ENCODE measurements around the gene GPATCH8. TPM values are rescaled to one million over a fixed set of nuclear protein-coding genes. Genes with fewer than 3 reads are reported as not detected.
"Not testable (repeated sequence)": the region's sequence is repeated elsewhere in the genome, so short reads cannot be mapped to it uniquely, and the experiment has no call there.

Gene GPATCH8
- total RNA-seq, 1 donor from 2014 or later: 25.1 TPM

DNA sequence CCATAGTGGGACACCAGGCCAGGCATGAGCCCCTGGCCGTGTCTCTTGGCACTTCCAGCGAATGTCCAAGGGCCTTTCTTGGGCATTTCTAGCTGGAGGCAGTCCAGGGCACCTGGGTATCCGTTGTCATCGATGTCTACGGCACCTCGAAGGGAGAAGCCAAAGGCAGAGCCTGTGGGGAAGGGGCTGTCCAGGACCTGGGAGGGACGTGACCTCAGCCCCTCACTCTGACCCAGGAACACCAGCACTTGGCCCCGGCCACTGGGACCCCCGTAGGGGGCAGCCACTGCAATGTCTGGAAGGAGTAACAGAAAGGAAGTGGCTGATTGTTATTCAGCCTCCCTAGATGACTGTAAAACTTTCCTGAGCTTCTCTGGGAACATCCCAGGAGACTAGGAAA is 122.4 kb downstream of the GPATCH8 start:
- H3K27ac ChIP-seq (ENCODE audit: low read depth, low read length): no peak overlapping the region
- H3K27me3 ChIP-seq (ENCODE audit: control insufficient read depth in 3 of 3, insufficient read depth in 3 of 3, low read length in 3 of 3): peaks cover 37 to 46% (median 45%) of the 10 kb centered on the region in 3 donors
- no peaks in the 10 kb centered on the region for H3K9me3 ChIP-seq (ENCODE audit: control insufficient read depth in 3 of 3, low read length in 3 of 3)

DNA sequence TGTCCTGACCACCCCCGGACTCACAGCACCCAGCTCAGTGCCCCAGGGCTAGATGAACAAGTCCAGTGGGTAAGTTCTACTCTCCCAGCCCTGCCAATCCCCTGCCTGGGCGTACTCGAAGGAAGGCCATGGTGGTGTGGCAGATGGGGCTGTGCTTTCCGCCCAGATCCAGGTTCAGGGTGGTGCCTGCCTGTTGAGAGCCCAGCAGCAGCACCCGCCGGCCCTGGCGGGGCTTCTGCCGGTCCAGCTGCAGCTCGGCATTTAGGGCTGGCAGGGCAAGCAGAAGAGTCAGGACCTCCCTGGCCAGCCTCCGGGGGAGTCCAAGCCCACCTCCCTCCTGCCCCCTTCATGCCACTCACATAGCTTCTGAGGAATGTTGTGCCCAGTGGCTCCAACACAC is 123.3 kb downstream of the GPATCH8 start:
- Histone ChIP-seq H3K27ac (ENCODE audit: low read depth, low read length) (no peak overlapping the region), H3K9ac (ENCODE audit: low read depth in 1 of 3, low read length in 3 of 3) (no peak overlapping the region), H3K9me3 (ENCODE audit: control insufficient read depth in 3 of 3, low read length in 3 of 3) (no peaks in the 10 kb centered on the region), H3K27me3 (ENCODE audit: control insufficient read depth in 3 of 3, insufficient read depth in 3 of 3, low read length in 3 of 3) (peaks cover 40 to 44% (median 43%) of the 10 kb centered on the region in 3 donors), H3K4me3 (ENCODE audit: low read length in 3 of 3) (no peak overlapping the region), H3K36me3 (ENCODE audit: control insufficient read depth in 3 of 3, insufficient read depth in 3 of 3, low read length in 3 of 3) (no peaks in the 10 kb centered on the region), H3K4me1 (ENCODE audit: control insufficient read depth in 3 of 3, insufficient read depth in 3 of 3, low read length in 3 of 3) (peaks cover 3 to 6% (median 4%) of the 10 kb centered on the region in 3 donors)

More for the DNA sequence above, 122.4 kb downstream of the GPATCH8 start:
- H3K4me3 ChIP-seq (ENCODE audit: low read length in 3 of 3): no peak overlapping the region
- no peaks in the 10 kb centered on the region for H3K36me3 ChIP-seq (ENCODE audit: control insufficient read depth in 3 of 3, insufficient read depth in 3 of 3, low read length in 3 of 3)
- peaks cover 6 to 13% (median 9%) of the 10 kb centered on the region in 3 donors for H3K4me1 ChIP-seq (ENCODE audit: control insufficient read depth in 3 of 3, insufficient read depth in 3 of 3, low read length in 3 of 3)
- H3K9ac ChIP-seq (ENCODE audit: low read depth in 1 of 3, low read length in 3 of 3): no peak overlapping the region

DNA sequence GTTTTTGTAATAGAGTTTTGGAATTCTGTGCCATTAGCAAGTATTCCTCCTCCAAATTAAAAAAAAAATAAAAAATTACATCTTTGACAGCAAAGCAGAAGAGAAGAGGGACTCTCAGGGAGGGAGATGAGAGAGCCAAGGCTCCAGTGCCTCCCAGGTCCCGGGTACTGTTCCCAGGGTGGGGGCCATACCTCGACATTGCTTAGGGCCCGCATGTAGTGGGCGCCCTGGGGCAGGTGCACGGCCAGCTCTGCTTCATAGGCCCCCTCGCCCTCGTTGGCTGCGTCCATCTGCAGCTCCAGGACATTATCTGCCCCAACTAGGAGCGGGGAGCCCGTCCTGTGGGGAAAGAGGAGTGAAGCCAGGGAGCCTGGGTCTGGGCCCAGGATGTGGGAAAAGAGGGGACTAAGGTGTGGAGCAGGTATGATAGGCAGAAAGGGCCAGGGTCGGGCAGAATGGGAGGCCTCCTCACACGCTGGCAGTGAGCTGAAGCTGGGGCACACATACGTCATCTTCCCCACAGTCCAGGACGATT is 125.0 kb downstream of the GPATCH8 start:
- no peak overlapping the region for H3K27ac ChIP-seq (ENCODE audit: low read depth, low read length)
- no peak overlapping the region for H3K4me3 ChIP-seq (ENCODE audit: low read length in 3 of 3)
- H3K9ac ChIP-seq (ENCODE audit: low read depth in 1 of 3, low read length in 3 of 3): no peak overlapping the region
- peaks cover 0 to 5% (median 0%) of the 10 kb centered on the region in 3 donors for H3K4me1 ChIP-seq (ENCODE audit: control insufficient read depth in 3 of 3, insufficient read depth in 3 of 3, low read length in 3 of 3)
- no peaks in the 10 kb centered on the region for H3K9me3 ChIP-seq (ENCODE audit: control insufficient read depth in 3 of 3, low read length in 3 of 3)
- H3K36me3 ChIP-seq (ENCODE audit: control insufficient read depth in 3 of 3, insufficient read depth in 3 of 3, low read length in 3 of 3): no peaks in the 10 kb centered on the region
- H3K27me3 ChIP-seq (ENCODE audit: control insufficient read depth in 3 of 3, insufficient read depth in 3 of 3, low read length in 3 of 3): peaks cover 34 to 41% (median 36%) of the 10 kb centered on the region in 3 donors

DNA sequence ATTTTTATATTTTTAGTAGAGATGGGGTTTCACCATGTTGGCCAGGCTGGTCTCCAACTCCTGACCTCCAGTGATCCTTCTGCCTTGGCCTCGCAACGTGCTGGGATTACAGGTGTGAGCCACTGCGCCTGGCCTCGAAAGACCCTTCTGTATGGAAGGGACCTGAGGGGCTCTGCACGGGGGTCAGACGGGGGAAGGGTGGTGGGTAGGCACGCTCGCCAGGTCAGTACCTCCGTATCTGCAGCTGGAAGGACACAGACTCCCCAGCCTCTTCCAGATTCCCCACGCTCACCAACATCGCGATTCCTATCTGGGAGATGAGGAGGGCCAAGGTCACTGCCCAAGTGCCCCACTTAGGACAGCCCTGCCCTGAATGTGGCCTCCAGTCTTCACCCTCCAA is 126.4 kb downstream of the GPATCH8 start:
- Histone ChIP-seq H3K9me3 (ENCODE audit: control insufficient read depth in 3 of 3, low read length in 3 of 3) (no peaks in the 10 kb centered on the region), H3K4me3 (ENCODE audit: low read length in 3 of 3) (no peak overlapping the region), H3K9ac (ENCODE audit: low read depth in 1 of 3, low read length in 3 of 3) (no peak overlapping the region), H3K27me3 (ENCODE audit: control insufficient read depth in 3 of 3, insufficient read depth in 3 of 3, low read length in 3 of 3) (peaks cover 28 to 39% (median 32%) of the 10 kb centered on the region in 3 donors), H3K36me3 (ENCODE audit: control insufficient read depth in 3 of 3, insufficient read depth in 3 of 3, low read length in 3 of 3) (no peaks in the 10 kb centered on the region), H3K4me1 (ENCODE audit: control insufficient read depth in 3 of 3, insufficient read depth in 3 of 3, low read length in 3 of 3) (peaks cover 0 to 5% (median 0%) of the 10 kb centered on the region in 3 donors), H3K27ac (ENCODE audit: low read depth, low read length) (no peak overlapping the region)

DNA sequence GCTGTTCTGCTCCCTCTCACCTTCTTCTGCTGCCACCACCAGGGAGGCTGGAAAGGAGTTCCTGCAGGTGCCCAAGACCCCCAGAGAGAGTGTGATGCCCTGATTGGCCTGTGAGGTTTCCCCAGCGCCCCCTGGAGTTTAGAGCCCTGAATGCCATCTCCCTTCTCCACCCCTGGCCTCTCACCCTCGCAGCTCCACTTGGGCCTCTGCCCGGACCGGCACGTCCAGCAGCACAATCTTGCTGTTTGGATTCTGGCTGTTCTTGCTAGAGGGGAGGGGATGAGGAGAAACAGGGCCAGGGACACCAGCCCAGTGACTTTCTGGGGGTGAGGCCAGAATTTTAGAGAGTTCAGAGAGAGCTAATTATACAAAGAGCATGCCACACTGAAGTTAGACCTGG is 127.1 kb downstream of the GPATCH8 start:
- no peak overlapping the region for H3K27ac ChIP-seq (ENCODE audit: low read depth, low read length)
- no peaks in the 10 kb centered on the region for H3K36me3 ChIP-seq (ENCODE audit: control insufficient read depth in 3 of 3, insufficient read depth in 3 of 3, low read length in 3 of 3)

DNA sequence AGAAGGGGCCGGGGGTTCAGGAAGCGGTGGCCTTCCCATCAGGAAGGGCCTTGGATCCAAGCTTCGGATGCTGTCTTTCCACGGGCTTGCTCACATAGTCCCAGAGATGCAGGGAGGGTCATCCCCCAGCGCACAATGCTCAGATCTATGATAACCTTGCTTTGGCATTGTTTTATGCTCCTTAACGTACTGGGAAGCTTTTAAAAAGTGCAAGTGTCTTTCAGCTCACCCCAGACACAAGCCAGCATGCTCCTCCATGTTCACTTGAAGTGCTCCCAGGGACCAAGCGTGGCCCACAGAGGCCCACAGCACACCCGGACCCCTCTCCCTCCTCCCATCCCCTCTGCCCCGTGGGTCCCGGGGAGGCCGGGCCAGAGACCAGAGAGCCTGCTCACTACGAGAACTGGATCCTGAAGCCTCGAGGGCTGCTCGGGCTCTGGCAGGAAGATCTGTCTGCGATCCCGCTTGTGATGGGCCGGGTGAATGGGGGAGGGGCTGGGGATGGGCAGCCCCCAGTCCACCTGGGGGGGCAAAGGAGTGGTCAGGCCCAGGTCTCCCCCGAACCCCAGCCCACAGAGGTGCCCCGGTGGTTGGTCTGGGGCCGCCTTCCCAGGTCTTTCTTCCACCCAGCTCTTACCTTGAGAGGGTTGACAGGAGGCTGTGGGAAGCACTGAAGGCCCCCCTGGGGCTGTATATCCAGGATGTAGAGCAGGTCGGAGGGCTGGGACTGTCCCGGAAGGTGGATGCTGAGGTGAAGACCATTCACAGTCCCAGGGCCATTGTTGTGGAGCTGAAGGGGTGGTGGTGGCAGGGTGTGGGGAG is 127.8 kb downstream of the GPATCH8 start:
- H3K27me3 ChIP-seq (ENCODE audit: control insufficient read depth in 3 of 3, insufficient read depth in 3 of 3, low read length in 3 of 3): peaks cover 30 to 44% (median 33%) of the 10 kb centered on the region in 3 donors
- no peaks in the 10 kb centered on the region for H3K9me3 ChIP-seq (ENCODE audit: control insufficient read depth in 3 of 3, low read length in 3 of 3)
- peaks cover 0 to 5% (median 0%) of the 10 kb centered on the region in 3 donors for H3K4me1 ChIP-seq (ENCODE audit: control insufficient read depth in 3 of 3, insufficient read depth in 3 of 3, low read length in 3 of 3)
- no peak overlapping the region for H3K9ac ChIP-seq (ENCODE audit: low read depth in 1 of 3, low read length in 3 of 3)
- no peaks in the 10 kb centered on the region for H3K36me3 ChIP-seq (ENCODE audit: control insufficient read depth in 3 of 3, insufficient read depth in 3 of 3, low read length in 3 of 3)
- no peak overlapping the region for H3K27ac ChIP-seq (ENCODE audit: low read depth, low read length)
- no peak overlapping the region for H3K4me3 ChIP-seq (ENCODE audit: low read length in 3 of 3)

More for the DNA sequence above, 127.1 kb downstream of the GPATCH8 start:
- H3K9me3 ChIP-seq (ENCODE audit: control insufficient read depth in 3 of 3, low read length in 3 of 3): no peaks in the 10 kb centered on the region
- no peak overlapping the region for H3K9ac ChIP-seq (ENCODE audit: low read depth in 1 of 3, low read length in 3 of 3)
- peaks cover 28 to 40% (median 35%) of the 10 kb centered on the region in 3 donors for H3K27me3 ChIP-seq (ENCODE audit: control insufficient read depth in 3 of 3, insufficient read depth in 3 of 3, low read length in 3 of 3)
- H3K4me1 ChIP-seq (ENCODE audit: control insufficient read depth in 3 of 3, insufficient read depth in 3 of 3, low read length in 3 of 3): peaks cover 0 to 5% (median 0%) of the 10 kb centered on the region in 3 donors
- no peak overlapping the region for H3K4me3 ChIP-seq (ENCODE audit: low read length in 3 of 3)

DNA sequence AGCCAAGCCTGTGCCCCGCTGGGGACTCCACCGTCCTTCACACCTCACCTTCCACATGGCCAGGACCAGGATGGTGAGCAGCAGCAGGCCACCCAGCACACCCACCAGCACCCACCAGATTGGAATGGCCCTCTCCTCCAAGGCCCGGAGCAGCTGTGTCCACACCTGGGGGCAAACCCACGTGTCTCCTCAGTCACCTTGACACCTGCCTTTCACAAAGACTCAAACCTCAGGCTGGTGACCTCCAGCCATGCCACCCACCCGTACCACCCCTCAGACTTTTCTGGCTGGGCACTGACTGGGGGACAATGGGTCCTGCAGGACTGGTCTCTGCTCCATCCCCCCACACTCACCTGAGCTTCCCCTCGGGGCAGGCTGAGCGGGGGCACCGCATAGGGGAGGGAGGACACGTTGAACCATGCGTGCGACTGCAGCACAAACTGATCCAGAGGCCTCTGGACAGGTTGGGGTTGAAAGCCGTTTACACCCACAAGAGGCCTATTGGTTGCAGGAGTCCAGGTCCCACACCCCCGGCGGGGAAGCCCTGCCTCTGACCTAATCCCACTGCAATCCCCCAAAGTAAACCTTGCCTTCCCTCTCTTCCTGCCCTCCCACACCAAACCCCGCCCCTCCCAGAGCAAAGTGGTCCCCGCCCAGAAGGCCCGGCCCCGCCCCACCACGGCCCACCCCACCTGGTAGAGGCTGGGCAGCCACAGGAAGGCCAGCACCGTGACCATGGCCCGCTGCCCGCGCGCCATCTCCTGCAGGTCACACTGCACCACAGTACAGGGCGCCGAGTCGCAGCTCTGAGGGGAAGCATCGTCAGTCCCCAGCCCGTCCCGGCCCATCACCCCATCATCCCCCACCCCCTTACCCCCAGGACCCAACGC is 128.7 kb downstream of the GPATCH8 start:
- Histone ChIP-seq H3K9me3 (ENCODE audit: control insufficient read depth in 3 of 3, low read length in 3 of 3) (no peaks in the 10 kb centered on the region), H3K4me3 (ENCODE audit: low read length in 3 of 3) (no peak overlapping the region), H3K36me3 (ENCODE audit: control insufficient read depth in 3 of 3, insufficient read depth in 3 of 3, low read length in 3 of 3) (no peaks in the 10 kb centered on the region), H3K9ac (ENCODE audit: low read depth in 1 of 3, low read length in 3 of 3) (no peak overlapping the region), H3K27me3 (ENCODE audit: control insufficient read depth in 3 of 3, insufficient read depth in 3 of 3, low read length in 3 of 3) (peaks cover 25 to 41% (median 25%) of the 10 kb centered on the region in 3 donors), H3K27ac (ENCODE audit: low read depth, low read length) (no peak overlapping the region), H3K4me1 (ENCODE audit: control insufficient read depth in 3 of 3, insufficient read depth in 3 of 3, low read length in 3 of 3) (peaks cover 0 to 5% (median 0%) of the 10 kb centered on the region in 3 donors)

- Histone ChIP-seq H3K4me1 (ENCODE audit: control insufficient read depth in 3 of 3, insufficient read depth in 3 of 3, low read length in 3 of 3) (peaks cover 0 to 5% (median 0%) of the 10 kb centered on the region in 3 donors), H3K27ac (ENCODE audit: low read depth, low read length) (no peak overlapping the region), H3K9ac (ENCODE audit: low read depth in 1 of 3, low read length in 3 of 3) (no peak overlapping the region), H3K36me3 (ENCODE audit: control insufficient read depth in 3 of 3, insufficient read depth in 3 of 3, low read length in 3 of 3) (no peaks in the 10 kb centered on the region), H3K27me3 (ENCODE audit: control insufficient read depth in 3 of 3, insufficient read depth in 3 of 3, low read length in 3 of 3) (peaks cover 25 to 48% (median 31%) of the 10 kb centered on the region in 3 donors), H3K9me3 (ENCODE audit: control insufficient read depth in 3 of 3, low read length in 3 of 3) (no peaks in the 10 kb centered on the region), H3K4me3 (ENCODE audit: low read length in 3 of 3) (no peak overlapping the region)
These were observed 131.2 kb downstream of the GPATCH8 start for GRCh38 chr17:44372036-44372435.

GRCh38 chr17:44369414-44370023 is 133.7 kb downstream of the GPATCH8 start:
- not testable (repeated sequence) for H3K4me3 ChIP-seq (ENCODE audit: low read length in 3 of 3); H3K27ac ChIP-seq (ENCODE audit: low read depth, low read length); H3K9ac ChIP-seq (ENCODE audit: low read depth in 1 of 3, low read length in 3 of 3); H3K4me1 ChIP-seq (ENCODE audit: control insufficient read depth in 3 of 3, insufficient read depth in 3 of 3, low read length in 3 of 3); H3K9me3 ChIP-seq (ENCODE audit: control insufficient read depth in 3 of 3, low read length in 3 of 3); H3K36me3 ChIP-seq (ENCODE audit: control insufficient read depth in 3 of 3, insufficient read depth in 3 of 3, low read length in 3 of 3)
- H3K27me3 ChIP-seq (ENCODE audit: control insufficient read depth in 3 of 3, insufficient read depth in 3 of 3, low read length in 3 of 3): peaks cover 16 to 37% (median 32%) of the 10 kb centered on the region in 3 donors

Measured in skeletal muscle tissue (tissue), 4 donors.